Measurements from ENCODE around the gene HOXB8. TPM values are rescaled to one million over a fixed set of nuclear protein-coding genes. Genes with fewer than 3 reads are reported as not detected.

The HOXB8 gene
- total and polyA plus RNA-seq, 8 donors, result 0.09 to 0.15 (median 0.12) TPM; not detected in 5

GRCh38 chr17:48642059-48642842 lies 27.2 kb upstream of the HOXB8 start:
- peaks cover 3 to 46% (median 14%) of the 10 kb centered on the region in 4 donors for H3K27me3 ChIP-seq
- H3K36me3 ChIP-seq, result no peaks in the 10 kb centered on the region
- intact Hi-C loops (cut with DNase I), result no loop called here
- ATAC-seq (no peak), DNase-seq (no peak), FAIRE-seq (no peak)
- no peaks in the 10 kb centered on the region for H3K9me3 ChIP-seq
- 5% methylated on average over 58 of the region's 58 CpGs for WGBS, 2 donors
- TF ChIP-seq CTCF (IDR thresholded peaks at IDR 0.05), result no peak
- no peaks in the 10 kb centered on the region for H3K4me1 ChIP-seq
- H3K27ac ChIP-seq, result no peak overlapping the region
- no peak overlapping the region for H3K4me3 ChIP-seq

- intact Hi-C loops (cut with DNase I), result no loop called here
- H3K9me3 ChIP-seq, result no peaks in the 10 kb centered on the region
- no peak overlapping the region for H3K4me3 ChIP-seq
- H3K27ac ChIP-seq, result no peak overlapping the region
- no peak for TF ChIP-seq CTCF (IDR thresholded peaks at IDR 0.05)
- no peak for DNase-seq
- H3K4me1 ChIP-seq, result no peaks in the 10 kb centered on the region
- H3K27me3 ChIP-seq, result peaks cover 3 to 51% (median 18%) of the 10 kb centered on the region in 4 donors
- ATAC-seq, result no peak
- no peaks in the 10 kb centered on the region for H3K36me3 ChIP-seq
- no peak for FAIRE-seq
- 8 to 9% methylated on average over 29 of the region's 29 CpGs for WGBS, 2 donors
These were observed 26.5 kb upstream of the HOXB8 start for GRCh38 chr17:48641541-48642058.

GRCh38 chr17:48640858-48641180 lies 25.7 kb upstream of the HOXB8 start:
- intact Hi-C loops (cut with DNase I), result no loop called here
- no peaks in the 10 kb centered on the region for H3K9me3 ChIP-seq
- DNase-seq (no peak), FAIRE-seq (no peak), ATAC-seq (no peak)
- H3K4me3 ChIP-seq, result no peak overlapping the region
- no peaks in the 10 kb centered on the region for H3K4me1 ChIP-seq
- H3K27me3 ChIP-seq, result peaks cover 3 to 51% (median 19%) of the 10 kb centered on the region in 4 donors
- H3K27ac ChIP-seq, result no peak overlapping the region
- TF ChIP-seq CTCF (IDR thresholded peaks at IDR 0.05), result no peak
- 48 to 59% methylated on average over 1 of the region's 1 CpG for WGBS, 2 donors
- no peaks in the 10 kb centered on the region for H3K36me3 ChIP-seq

GRCh38 chr17:48639982-48640857 lies 25.1 kb upstream of the HOXB8 start:
- Histone ChIP-seq H3K4me1 (no peaks in the 10 kb centered on the region), H3K9me3 (no peaks in the 10 kb centered on the region), H3K36me3 (no peaks in the 10 kb centered on the region), H3K27me3 (peaks cover 3 to 57% (median 25%) of the 10 kb centered on the region in 4 donors), H3K27ac (no peak overlapping the region), H3K4me3 (no peak overlapping the region)
- 50 to 51% methylated on average over 6 of the region's 6 CpGs for WGBS, 2 donors
- no peak for FAIRE-seq
- intact Hi-C loops (cut with DNase I), result no loop called here
- no peak for DNase-seq
- TF ChIP-seq CTCF (IDR thresholded peaks at IDR 0.05), result no peak
- no peak for ATAC-seq

Data from pancreas (tissue), 10 donors.